T-helper 2 cell (primary cell): ENCODE measurements around the gene STIL.
"Not testable (repeated sequence)": the region's sequence is repeated elsewhere in the genome, so short reads cannot be mapped to it uniquely, and the experiment has no call there.

ENCODE experiments used
- DNase-seq, 5 experiments: peaks; one replicate each; pipeline versions ENCODE4 v3.0.0 to v3.0.0-alpha.2; 2012 to 2022

Gene STIL

DNA sequence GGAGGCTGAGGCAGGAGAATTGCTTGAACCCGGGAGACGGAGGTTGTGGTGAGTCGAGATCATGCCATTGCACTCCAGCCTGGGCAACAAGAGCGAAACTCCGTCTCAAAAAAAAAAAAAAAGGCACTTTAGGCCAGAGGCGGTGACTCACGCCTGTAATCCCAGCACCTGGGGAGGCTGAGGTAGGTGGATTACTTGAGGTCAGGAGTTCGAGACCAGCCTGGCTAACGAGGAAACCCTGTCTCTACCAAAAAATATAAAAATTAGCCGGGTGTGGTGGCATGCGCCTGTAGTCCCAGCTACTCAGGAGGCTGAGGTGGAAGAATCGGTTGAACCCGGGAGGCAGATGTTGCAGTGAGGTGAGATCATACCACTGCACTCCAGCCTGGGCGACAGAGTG is 6.0 kb upstream of the STIL start:
- DNase-seq: not testable (repeated sequence)

DNA sequence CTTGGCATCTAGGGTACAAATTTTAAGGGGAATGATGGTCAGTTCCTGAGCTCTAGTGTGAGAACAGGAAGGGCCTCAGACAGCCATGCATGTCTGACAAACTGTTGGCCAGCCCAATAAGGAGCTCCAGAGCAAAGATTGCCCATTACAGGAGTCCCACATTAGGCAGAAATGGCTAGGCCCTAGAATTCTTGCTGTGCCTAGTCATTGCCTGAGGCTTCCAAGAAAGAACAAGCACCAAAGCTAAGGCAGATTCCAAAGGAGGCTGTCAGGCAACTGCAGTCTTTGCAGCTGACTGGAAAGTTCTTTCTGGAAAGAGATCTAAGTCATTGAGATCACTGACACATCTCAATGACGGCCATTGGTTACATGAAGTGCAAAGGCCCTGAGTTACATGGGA is 3.9 kb upstream of the STIL start:
- no peak for DNase-seq

- DNase-seq: no peak
These were observed 4.5 kb downstream of the STIL start for GRCh38 chr1:47309427-47309826.

- no peak for DNase-seq
These were observed 11.5 kb downstream of the STIL start for GRCh38 chr1:47302472-47302871.

DNA sequence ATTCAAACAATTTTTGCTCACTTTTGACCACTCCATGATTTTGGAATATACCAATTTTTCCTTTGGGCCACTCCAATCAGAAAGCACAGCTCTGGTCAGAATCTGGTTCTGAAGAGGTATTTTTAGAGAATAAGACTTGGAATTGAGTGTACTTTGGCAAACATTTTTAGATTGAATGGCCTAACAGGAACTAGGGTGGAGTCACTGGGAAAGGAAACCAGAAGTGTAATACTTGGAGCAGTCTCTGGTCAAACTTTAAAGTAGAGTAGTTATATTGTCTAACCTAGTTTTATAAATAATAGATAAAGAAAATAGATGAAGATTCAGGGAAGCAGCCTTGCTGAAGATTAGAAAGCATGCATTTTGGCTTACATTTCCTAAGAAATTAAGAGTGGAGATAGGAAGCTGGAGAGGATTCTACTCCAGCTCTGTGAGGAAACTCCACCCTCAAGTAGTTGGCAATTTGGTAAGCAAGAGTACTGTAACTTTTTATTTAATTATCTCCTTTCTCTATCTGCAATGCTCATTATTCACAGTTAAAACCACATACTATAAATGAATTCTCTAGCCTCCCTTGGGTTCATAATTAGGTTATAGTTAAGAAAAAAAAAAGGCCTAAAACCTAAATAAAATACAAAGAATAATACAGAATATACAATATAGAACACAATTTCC is 15.8 kb downstream of the STIL start:
- DNase-seq: no peak

- no peak for DNase-seq
These were observed 18.4 kb downstream of the STIL start for GRCh38 chr1:47295579-47295978.

DNA sequence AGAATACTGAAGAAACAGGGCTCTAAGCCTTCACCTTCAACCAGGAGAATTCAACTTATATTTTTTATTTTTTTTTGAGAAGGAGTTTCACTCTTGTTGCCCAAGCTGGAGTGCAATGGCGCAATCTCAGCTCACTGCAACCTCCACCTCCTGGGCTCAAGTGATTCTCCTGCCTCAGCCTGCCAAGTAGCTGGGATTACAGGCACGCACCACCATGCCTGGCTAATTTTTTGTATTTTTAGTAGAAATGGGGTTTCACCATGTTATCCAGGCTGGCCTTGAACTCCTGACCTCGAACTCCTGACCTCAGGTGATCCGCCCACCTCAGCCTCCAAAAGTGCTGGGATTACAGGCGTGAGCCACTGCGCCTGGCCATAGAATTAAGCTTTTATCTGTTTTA is 19.1 kb downstream of the STIL start:
- DNase-seq: not testable (repeated sequence)

- DNase-seq: not testable (repeated sequence)
These were observed 25.8 kb downstream of the STIL start for GRCh38 chr1:47288116-47288515.

DNA sequence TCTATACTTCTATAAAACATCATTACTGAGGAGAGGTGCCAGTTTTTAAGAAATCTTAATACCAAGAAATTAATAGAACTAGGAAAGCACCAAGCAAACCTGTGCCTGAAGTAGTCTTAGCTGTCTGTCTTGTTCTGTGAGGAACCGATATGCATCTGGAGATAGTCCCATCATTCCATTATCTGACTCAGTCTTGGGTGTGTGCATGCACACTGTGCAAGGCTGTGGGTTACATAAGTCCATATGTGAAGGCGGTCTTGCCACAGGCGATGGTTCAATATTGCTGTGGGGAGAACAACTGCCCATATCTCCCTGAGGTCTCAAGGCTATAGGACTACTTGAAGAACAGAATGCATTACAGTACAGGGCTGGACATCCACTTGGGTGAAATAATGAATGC is 33.8 kb downstream of the STIL start:
- no peak for DNase-seq

DNA sequence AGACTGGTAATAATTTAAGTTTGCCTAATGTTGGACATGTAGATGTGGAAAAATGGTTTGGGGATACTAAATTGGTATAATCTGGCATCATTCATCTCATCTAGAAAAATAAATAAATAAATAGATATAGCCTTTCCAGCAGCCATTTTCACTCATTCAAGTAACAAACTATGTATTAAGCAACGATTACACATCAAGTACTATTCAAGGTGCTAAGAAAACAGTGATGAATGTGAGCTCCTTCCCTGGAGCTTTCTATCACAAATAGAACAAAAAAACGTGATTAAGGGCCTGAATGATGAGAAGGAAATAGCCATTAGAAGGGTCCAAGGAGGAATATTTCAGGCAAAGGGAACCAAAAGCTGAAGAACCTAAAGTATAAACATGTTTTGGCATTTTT is 37.1 kb downstream of the STIL start:
- no peak for DNase-seq

GRCh38 chr1:47275811-47276210 is 38.1 kb downstream of the STIL start:
- DNase-seq: not testable (repeated sequence)

DNA sequence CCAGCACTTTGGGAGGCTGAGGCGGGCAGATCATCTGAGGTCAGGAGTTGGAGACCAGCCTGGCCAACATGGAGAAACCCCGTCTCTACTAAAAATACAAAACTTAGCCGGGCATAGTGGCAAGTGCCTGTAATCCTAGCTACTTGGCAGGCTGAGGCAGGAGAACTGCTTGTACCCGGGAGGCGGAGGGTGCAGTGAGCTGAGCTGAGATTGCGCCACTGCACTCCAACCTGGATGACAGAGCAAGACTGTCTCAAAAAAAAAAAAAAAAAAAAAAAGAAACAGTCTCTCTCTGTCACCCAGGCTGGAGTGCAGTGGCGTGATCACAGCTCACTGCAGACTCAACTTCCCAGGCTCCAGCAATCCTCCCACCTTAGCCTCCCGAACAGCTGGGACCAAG is 48.4 kb downstream of the STIL start:
- DNase-seq: not testable (repeated sequence)

GRCh38 chr1:47262787-47263413 is 51.0 kb downstream of the STIL start:
- peak in 2 of 5 experiments; percentile 15 to 59 for DNase-seq

DNA sequence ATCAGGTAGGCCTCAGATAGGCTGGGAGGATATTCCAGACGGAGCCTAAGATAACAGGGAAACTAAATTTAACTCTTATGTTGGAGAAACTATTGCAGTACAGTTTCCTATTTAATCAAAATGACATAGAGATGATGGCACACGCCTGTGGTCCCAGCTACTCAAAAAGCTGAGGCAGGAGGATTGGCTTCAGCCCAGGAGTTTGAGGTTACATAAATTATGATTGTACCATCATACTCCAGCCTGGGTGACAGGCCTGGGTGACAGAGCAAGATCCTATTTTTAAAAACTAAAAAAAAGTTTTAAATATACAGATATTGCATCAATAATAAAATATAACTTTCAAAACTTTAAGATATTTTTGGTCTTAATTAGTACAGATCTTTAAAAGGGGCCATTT is 56.7 kb downstream of the STIL start:
- no peak for DNase-seq

DNA sequence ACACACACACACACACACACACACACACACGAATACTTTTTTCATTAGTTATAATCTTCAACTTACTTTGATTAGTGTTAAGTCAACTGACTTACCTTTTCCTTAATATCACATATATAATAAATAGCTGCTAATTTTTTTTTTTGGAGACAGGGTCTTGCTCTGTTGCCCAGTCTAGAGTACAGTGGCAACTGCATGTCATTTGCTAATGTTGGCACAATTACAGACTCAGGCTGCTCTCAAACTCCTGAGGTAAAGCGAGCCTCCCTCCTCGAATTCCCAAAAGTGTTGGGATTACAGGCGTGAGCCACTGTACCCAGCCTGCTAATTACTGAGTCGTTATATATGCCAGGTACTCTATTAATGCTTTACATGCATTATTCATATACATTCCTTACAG is 61.2 kb downstream of the STIL start:
- DNase-seq: no peak

- DNase-seq: no peak
These were observed 61.6 kb downstream of the STIL start for GRCh38 chr1:47252369-47252768.

DNA sequence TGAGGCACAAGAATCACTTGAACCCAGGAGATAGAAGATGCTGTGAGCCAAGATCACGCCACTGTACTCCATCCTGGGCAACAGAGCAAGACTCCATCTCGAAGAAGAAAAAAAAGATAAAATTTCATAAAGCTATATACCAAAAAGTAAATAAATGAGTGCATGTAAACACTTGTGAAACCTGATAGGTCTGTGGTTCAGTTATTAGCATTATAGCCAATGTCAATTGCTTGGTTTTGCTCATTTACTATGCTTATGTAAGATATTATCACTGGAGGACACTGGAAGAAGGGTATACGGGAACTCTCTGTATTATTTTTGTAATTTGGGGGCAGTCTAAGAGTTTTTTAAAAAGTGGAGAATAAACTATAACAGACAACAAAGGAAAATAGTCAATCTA is 64.2 kb downstream of the STIL start:
- no peak for DNase-seq

DNA sequence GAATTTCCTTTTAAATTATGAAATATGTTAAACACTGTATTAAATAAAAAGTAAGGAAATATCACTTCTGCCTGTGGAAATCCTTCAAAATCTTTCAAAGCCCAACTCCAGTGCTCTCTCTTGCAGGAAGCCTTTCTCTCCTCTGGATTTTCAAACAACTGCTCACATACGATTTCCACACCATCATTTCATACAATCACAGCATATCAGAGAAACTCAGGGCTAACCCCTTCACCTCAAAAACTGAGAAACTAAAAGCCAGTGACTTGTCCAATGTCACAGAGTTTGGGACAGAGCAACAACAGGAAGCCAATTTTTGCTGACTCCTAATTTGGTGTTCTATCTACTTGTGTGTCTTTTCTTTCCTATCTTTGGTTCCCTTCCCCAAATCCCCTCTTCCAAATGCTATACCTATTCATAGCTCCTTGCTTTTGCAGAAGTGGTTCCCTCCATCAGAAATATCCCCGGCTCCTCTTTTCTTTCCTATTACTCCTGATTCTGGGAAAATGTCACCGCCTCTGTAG is 69.5 kb downstream of the STIL start:
- no peak for DNase-seq

- DNase-seq: no peak
These were observed 70.0 kb downstream of the STIL start for GRCh38 chr1:47243910-47244309.

DNA sequence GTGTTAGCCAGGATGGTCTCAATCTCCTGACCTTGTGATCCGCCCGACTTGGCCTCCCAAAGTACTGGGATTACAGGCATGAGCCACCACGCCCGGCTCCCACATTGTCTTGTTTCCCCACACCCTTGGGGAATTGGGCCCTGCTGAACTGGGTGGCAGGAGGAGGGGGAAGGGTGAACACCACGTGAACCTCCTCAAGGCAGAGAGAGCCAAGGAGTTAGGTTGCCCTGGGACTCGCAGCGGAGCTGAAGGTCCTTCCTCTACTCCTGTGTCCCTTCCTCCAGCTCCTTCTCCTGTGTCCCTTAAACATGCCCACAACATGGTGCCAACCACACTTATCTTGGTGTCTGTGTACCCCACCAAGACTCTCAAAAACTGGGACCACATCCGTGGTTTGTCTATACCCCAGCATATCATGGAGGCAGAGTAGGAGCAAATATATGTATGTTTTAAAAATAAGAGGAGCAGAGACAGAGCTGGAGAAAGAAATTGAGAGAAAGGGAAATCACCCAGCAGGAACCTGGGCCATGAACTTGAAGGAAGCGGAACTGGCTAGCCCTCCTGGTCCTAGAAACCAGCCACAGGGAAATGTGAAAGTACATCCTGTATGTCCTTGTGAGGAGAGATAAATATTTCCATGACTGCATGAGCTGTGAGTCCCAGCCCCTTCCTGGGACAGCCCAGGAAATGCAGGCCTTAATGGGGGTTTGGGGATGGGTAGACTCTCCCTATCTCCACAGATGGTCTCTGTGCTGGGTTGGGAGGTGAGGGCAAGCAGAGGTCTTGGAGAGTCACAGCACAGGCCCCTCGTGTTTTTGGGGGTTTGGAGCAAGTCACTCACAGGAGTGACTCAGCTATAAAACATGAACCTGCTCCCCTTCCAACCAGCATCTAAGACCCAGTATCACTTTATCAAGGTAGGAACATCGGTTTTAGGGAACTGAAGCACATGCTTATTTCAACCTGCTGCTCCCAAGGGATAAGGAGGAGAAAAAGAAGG is 72.5 kb downstream of the STIL start:
- DNase-seq: no peak

DNA sequence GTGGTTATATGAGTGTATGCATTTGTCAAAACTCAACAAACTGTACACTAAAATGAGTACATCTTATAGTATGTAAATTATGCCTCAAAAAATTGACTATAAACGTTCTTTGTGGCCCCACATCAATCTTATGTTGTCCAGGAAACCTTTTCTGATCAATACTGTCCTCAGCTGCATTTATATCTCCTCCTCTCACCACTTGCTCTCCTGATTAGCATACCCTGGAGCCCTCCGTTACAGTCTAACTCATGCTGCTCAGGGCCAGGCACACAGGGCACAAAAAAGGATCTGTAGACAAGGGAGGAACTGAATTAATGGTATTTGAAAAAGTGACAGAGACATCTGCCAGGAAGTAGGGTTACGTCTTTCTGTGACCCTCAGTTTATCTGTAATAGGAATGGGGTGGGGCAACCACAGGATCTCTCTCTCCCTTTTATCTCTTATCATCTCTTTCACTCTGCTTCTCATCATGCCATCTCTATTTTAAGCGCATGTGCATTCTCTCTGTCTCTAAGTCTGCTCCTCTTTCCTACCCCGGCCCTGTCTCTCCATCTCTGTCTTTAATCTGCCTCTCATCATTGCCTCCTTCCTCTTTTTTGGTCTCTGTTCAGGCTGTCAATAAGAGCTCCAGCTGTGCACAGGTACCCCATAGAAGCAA is 74.9 kb downstream of the STIL start:
- DNase-seq: peak in 1 of 5 experiments; percentile 87

GRCh38 chr1:47235806-47236205 is 78.1 kb downstream of the STIL start:
- DNase-seq: no peak

DNA sequence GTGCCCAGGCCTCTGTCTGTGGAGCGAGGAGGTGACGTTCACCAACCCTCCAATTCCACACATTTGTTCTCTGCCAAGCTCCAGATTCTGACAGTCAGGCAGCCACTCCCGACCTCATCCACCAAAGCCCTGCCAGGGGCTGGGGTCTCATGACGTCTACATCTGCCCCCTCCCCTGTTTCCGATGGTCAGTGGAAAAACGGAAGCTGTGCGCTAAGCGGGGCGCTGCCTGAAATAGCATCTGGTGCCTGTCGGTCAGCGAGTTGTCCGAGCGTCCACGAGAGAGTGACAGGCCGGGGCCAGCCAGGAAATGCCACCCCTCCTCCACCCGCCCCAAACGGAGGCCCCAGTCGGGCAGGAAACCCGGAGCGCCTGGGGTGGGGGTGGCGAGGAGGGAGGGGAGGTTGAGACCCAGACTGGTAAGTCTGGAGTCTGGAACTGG is 78.7 kb downstream of the STIL start:
- DNase-seq: no peak
